GM23248 (cell line): Measurements from ENCODE around the gene TMEM181. TPM values are rescaled to one million over a fixed set of nuclear protein-coding genes. Genes with fewer than 3 reads are reported as not detected.

Experiments used
- DNase-seq: peaks from one replicate; pipeline ENCODE4 v3.0.0-alpha.2; 2015
- H2AFZ ChIP-seq: fragments of 200-600 bp; sonication (generic); 2 replicates; pipeline ENCODE4 v1.6.1; 2016; ENCODE audit warnings: antibody characterized with exemption
- H3F3A ChIP-seq: fragments of 200-600 bp; sonication (generic); 2 replicates; pipeline ENCODE4 v1.6.1; 2016; ENCODE audit warnings: mild to moderate bottlenecking, antibody characterized with exemption, mixed run types; ENCODE audit not compliant: insufficient read depth
- H3K27ac ChIP-seq: fragments of 200-600 bp; sonication (generic); 2 replicates; pipeline ENCODE4 v1.5.1; 2016; ENCODE audit warnings: mild to moderate bottlenecking
- H3K27me3 ChIP-seq: fragments of 200-600 bp; sonication (generic); replicated peaks from 2 replicates; pipeline ENCODE4 v1.6.1; 2016; ENCODE audit warnings: mild to moderate bottlenecking; ENCODE audit not compliant: insufficient read depth
- H3K36me3 ChIP-seq: fragments of 200-600 bp; sonication (generic); 2 replicates; pipeline ENCODE4 v1.6.1; 2016; ENCODE audit warnings: low read depth, mild to moderate bottlenecking
- H3K4me1 ChIP-seq: fragments of 200-600 bp; sonication (generic); 2 replicates; pipeline ENCODE4 v1.6.1; 2016; ENCODE audit warnings: mild to moderate bottlenecking; ENCODE audit not compliant: insufficient read depth
- H3K4me2 ChIP-seq: fragments of 200-600 bp; sonication (generic); one replicate; pipeline ENCODE4 v1.6.1; 2016; ENCODE audit warnings: mild to moderate bottlenecking; ENCODE audit not compliant: unreplicated experiment
- H3K4me3 ChIP-seq: fragments of 200-600 bp; sonication (generic); 2 replicates; pipeline ENCODE4 v1.5.1; 2016; ENCODE audit warnings: mild to moderate bottlenecking
- H3K79me2 ChIP-seq: fragments of 200-600 bp; sonication (generic); 2 replicates; pipeline ENCODE4 v1.6.1; 2016; ENCODE audit warnings: mild to moderate bottlenecking; ENCODE audit not compliant: insufficient read depth
- H3K9ac ChIP-seq: fragments of 200-600 bp; sonication (generic); 2 replicates; pipeline ENCODE4 v1.6.1; 2016; ENCODE audit warnings: mild to moderate bottlenecking
- H3K9me2 ChIP-seq: fragments of 200-600 bp; sonication (generic); 2 replicates; pipeline ENCODE4 v1.6.1; 2016; ENCODE audit warnings: mixed run types, mild to moderate bottlenecking, moderate library complexity; ENCODE audit not compliant: insufficient read depth
- H3K9me3 ChIP-seq: fragments of 200-600 bp; sonication (generic); one replicate; pipeline ENCODE4 v1.6.1; 2017; ENCODE audit warnings: low read depth
- H4K20me1 ChIP-seq: fragments of 200-600 bp; sonication (generic); 2 replicates; pipeline ENCODE4 v1.6.0; 2016; ENCODE audit not compliant: insufficient read depth
- EZH2 ChIP-seq: fragments of 200-600 bp; sonication (generic); IDR thresholded peaks from 2 replicates; pipeline ENCODE4 v1.6.1; 2018; ENCODE audit warnings: antibody characterized with exemption, mild to moderate bottlenecking; ENCODE audit not compliant: insufficient read depth, poor library complexity, severe bottlenecking
- EZH2phosphoT487 ChIP-seq: fragments of 200-600 bp; sonication (generic); IDR thresholded peaks from 2 replicates; pipeline ENCODE4 v1.6.1; 2018; ENCODE audit warnings: antibody characterized with exemption, moderate library complexity, mild to moderate bottlenecking, low read depth; ENCODE audit not compliant: insufficient read depth
- WGBS, 2 experiments: methylation state at CpG; one replicate each; pipeline ENCODE4 v1.1.6; 2015 to 2017; ENCODE audit warnings: low lambda C conversion rate in 2 of 2, low coverage in 1 of 2; ENCODE audit errors: missing lambda C conversion rate in 2 of 2; 5-methylcytosine and 5-hydroxymethylcytosine counted together
- in situ Hi-C: fragments of 300-500 bp; cut with MboI; formaldehyde crosslinking; loops from 2 replicates; pipeline ENCODE4 v1.15.0; 2020
- polyA plus RNA-seq: library from polyadenylated mRNA; unstranded; fragments of >200 nt; fragmentation: Nextera tagmentation; extraction: Ambion mirVana; gene quantifications from 2 replicates; pipeline ENCODE4 v1.2.1, GENCODE V29; 2016
- total RNA-seq: library from RNA; depleted of rRNA; stranded (reverse); fragments of >200 nt; shearing (Covaris generic); gene quantifications from 2 replicates; pipeline ENCODE4 v1.2.3, GENCODE V29; 2014; rRNA removed

The TMEM181 gene
- 52.6 and 53.0 TPM in 2 replicates for total RNA-seq
- polyA plus RNA-seq = 26.7 and 30.7 TPM in 2 replicates

GRCh38 chr6:158559895-158560835, at the start of gene TMEM181:
TSS of gene TMEM181 (plus strand) at chr6:158560091. CDS start at chr6:158560225, 134 bp downstream.
- in situ Hi-C loops = no loop called here
- peak; percentile 96 for DNase-seq
- peaks cover 51% of the 10 kb centered on the region for H3K79me2 ChIP-seq

GRCh38 chr6:158512809-158513208, 47.1 kb upstream of the TMEM181 start:
- no peaks in the 10 kb centered on the region for H3K27me3 ChIP-seq
- no peak for DNase-seq
- in situ Hi-C loops = no loop called here
- 77 to 78% methylated on average over 4 of the region's 4 CpGs for WGBS, 2 experiments
- peaks cover 3% of the 10 kb centered on the region; the same call in 1 of the 2 replicates for H3K4me1 ChIP-seq
- no peak for TF ChIP-seq EZH2
- TF ChIP-seq EZH2phosphoT487 = no peak
- no peaks in the 10 kb centered on the region for H3K9me3 ChIP-seq
- H3F3A ChIP-seq = peaks cover 7% of the 10 kb centered on the region; the same call in 1 of the 2 replicates
- no peak overlapping the region for H3K4me2 ChIP-seq
- no peaks in the 10 kb centered on the region for H3K79me2 ChIP-seq
- H3K9me2 ChIP-seq = no peaks in the 10 kb centered on the region
- H3K9ac ChIP-seq = no peak overlapping the region
- no peaks in the 10 kb centered on the region; the same call in 1 of the 2 replicates for H4K20me1 ChIP-seq
- H3K36me3 ChIP-seq = no peaks in the 10 kb centered on the region
- no peak overlapping the region for H2AFZ ChIP-seq
- no peak overlapping the region for H3K4me3 ChIP-seq
- H3K27ac ChIP-seq = no peak overlapping the region

More at GRCh38 chr6:158559895-158560835, at the start of gene TMEM181:
- H2AFZ ChIP-seq = peak within 1 kb of the TSS; percentile 94
- H3K27me3 ChIP-seq = no peaks in the 10 kb centered on the region
- peak within 1 kb of the TSS; percentile 79 for H3K27ac ChIP-seq
- 1% methylated on average over 45 to 79 of the region's 120 CpGs for WGBS, 2 experiments
- H3F3A ChIP-seq = peaks cover 10% of the 10 kb centered on the region; the same call in 1 of the 2 replicates
- no peaks in the 10 kb centered on the region for H3K9me3 ChIP-seq
- H4K20me1 ChIP-seq = no peaks in the 10 kb centered on the region
- peak within 1 kb of the TSS; percentile 95 for H3K4me2 ChIP-seq
- TF ChIP-seq EZH2 (no peak), EZH2phosphoT487 (no peak)
- peak within 1 kb of the TSS; percentile 95 for H3K9ac ChIP-seq
- peak within 1 kb of the TSS; percentile 98 for H3K4me3 ChIP-seq
- H3K36me3 ChIP-seq = no peaks in the 10 kb centered on the region
- H3K9me2 ChIP-seq = no peaks in the 10 kb centered on the region; the same call in 1 of the 2 replicates
- H3K4me1 ChIP-seq = peaks cover 23% of the 10 kb centered on the region

- Histone ChIP-seq H3K4me1 (peaks cover 7% of the 10 kb centered on the region; the same call in 1 of the 2 replicates), H3K9me2 (no peaks in the 10 kb centered on the region), H3K79me2 (no peaks in the 10 kb centered on the region), H3K4me2 (no peak overlapping the region), H2AFZ (no peak overlapping the region), H3F3A (peaks cover 21% of the 10 kb centered on the region), H3K9ac (no peak overlapping the region), H3K4me3 (no peak overlapping the region), H3K9me3 (no peaks in the 10 kb centered on the region), H3K36me3 (no peaks in the 10 kb centered on the region), H4K20me1 (no peaks in the 10 kb centered on the region; the same call in 1 of the 2 replicates), H3K27me3 (no peaks in the 10 kb centered on the region), H3K27ac (no peak overlapping the region)
- in situ Hi-C loops = no loop called here
- TF ChIP-seq EZH2phosphoT487 (no peak), EZH2 (no peak)
- no peak for DNase-seq
- 71 to 77% methylated on average over 4 of the region's 4 CpGs for WGBS, 2 experiments
Measured at GRCh38 chr6:158514176-158514575, 45.7 kb upstream of the TMEM181 start.

GRCh38 chr6:158514991-158515390, 44.9 kb upstream of the TMEM181 start:
- no peak for DNase-seq
- Histone ChIP-seq H3K36me3 (no peaks in the 10 kb centered on the region), H3K9ac (no peak overlapping the region), H3K27ac (no peak overlapping the region), H3K27me3 (no peaks in the 10 kb centered on the region), H3K4me2 (no peak overlapping the region), H3K4me1 (peaks cover 7% of the 10 kb centered on the region; the same call in 1 of the 2 replicates), H3K4me3 (no peak overlapping the region), H3K79me2 (no peaks in the 10 kb centered on the region), H3K9me2 (no peaks in the 10 kb centered on the region), H3F3A (peaks cover 22% of the 10 kb centered on the region), H4K20me1 (no peaks in the 10 kb centered on the region; the same call in 1 of the 2 replicates), H2AFZ (no peak overlapping the region), H3K9me3 (no peaks in the 10 kb centered on the region)
- in situ Hi-C loops = no loop called here
- TF ChIP-seq EZH2phosphoT487 (no peak), EZH2 (no peak)
- WGBS, 2 experiments = 91% methylated on average over 8 of the region's 8 CpGs
